ENCODE results near the gene ZNF609. TPM values are rescaled to one million over a fixed set of nuclear protein-coding genes. Genes with fewer than 3 reads are reported as not detected.

The ZNF609 gene
- total RNA-seq, 1 donor from 2014 or later = 33.1 TPM

DNA sequence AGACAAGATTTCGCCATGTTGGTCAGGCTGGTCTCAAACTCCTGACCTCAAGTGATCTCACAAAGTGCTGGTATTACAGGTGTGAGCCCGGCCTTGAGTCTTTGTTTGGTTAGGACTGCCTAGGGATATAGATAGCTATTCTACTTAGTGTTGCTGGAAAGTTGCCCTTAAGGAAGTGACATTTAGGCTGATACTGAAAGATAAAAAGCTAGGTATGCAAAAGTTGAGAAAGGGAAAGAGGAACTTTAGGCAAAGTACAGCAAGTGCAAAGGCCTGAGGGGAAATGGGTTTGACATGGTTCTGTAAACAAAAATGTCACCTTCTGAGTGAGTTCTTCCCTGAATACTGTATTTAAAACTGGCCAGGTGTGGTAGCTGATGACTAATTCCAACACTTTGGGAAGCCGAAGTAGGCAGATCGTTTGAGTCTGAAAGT, 111.5 kb downstream of the ZNF609 start:
- TF ChIP-seq, protein P1, sequence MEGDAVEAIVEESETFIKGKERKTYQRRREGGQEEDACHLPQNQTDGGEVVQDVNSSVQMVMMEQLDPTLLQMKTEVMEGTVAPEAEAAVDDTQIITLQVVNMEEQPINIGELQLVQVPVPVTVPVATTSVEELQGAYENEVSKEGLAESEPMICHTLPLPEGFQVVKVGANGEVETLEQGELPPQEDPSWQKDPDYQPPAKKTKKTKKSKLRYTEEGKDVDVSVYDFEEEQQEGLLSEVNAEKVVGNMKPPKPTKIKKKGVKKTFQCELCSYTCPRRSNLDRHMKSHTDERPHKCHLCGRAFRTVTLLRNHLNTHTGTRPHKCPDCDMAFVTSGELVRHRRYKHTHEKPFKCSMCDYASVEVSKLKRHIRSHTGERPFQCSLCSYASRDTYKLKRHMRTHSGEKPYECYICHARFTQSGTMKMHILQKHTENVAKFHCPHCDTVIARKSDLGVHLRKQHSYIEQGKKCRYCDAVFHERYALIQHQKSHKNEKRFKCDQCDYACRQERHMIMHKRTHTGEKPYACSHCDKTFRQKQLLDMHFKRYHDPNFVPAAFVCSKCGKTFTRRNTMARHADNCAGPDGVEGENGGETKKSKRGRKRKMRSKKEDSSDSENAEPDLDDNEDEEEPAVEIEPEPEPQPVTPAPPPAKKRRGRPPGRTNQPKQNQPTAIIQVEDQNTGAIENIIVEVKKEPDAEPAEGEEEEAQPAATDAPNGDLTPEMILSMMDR (IDR thresholded peaks at IDR 0.05) = no peak
- TF ChIP-seq POLR2A (IDR thresholded peaks at IDR 0.05) = no peak
- TF ChIP-seq POLR2AphosphoS5 (IDR thresholded peaks at IDR 0.05; ENCODE audit: insufficient read depth in 1 of 2, low read depth in 1 of 2) = no peak
- H3K4me1 ChIP-seq = peaks cover 52% of the 10 kb centered on the region
- H3K27me3 ChIP-seq = no peaks in the 10 kb centered on the region
- H3K4me3 ChIP-seq = no peak overlapping the region
- intact Hi-C loops (cut with DNase I) = no loop called here
- H3K27ac ChIP-seq = no peak overlapping the region
- H3K9me3 ChIP-seq = no peaks in the 10 kb centered on the region
- DNase-seq (ENCODE audit: extremely low spot score in 2 of 2) = no peak
- no peaks in the 10 kb centered on the region for H3K36me3 ChIP-seq

DNA sequence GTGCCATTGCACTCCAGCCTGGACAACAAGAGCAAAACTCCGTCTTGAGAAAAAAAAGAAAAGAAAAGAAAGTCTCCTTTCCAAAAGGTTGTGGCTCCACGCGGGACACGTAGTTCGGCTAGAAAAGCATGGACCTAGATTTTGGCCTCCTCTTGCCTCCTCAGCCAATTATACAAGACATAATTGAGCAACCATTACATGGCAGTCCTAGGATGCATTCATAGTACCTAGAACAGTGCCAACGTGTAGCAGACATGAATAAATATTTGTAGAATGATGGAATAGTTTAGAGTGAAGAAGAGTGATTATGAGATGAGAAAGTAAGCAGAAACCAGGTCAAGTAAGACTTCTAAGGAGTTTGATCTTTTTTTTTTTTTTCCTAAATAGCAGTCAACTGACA, 112.5 kb downstream of the ZNF609 start:
- no peak overlapping the region for H3K27ac ChIP-seq
- TF ChIP-seq POLR2A (IDR thresholded peaks at IDR 0.05) = no peak
- TF ChIP-seq, protein P1 (IDR thresholded peaks at IDR 0.05) = no peak
- no peak for TF ChIP-seq POLR2AphosphoS5 (IDR thresholded peaks at IDR 0.05; ENCODE audit: insufficient read depth in 1 of 2, low read depth in 1 of 2)
- H3K4me1 ChIP-seq = peaks cover 52% of the 10 kb centered on the region

DNA sequence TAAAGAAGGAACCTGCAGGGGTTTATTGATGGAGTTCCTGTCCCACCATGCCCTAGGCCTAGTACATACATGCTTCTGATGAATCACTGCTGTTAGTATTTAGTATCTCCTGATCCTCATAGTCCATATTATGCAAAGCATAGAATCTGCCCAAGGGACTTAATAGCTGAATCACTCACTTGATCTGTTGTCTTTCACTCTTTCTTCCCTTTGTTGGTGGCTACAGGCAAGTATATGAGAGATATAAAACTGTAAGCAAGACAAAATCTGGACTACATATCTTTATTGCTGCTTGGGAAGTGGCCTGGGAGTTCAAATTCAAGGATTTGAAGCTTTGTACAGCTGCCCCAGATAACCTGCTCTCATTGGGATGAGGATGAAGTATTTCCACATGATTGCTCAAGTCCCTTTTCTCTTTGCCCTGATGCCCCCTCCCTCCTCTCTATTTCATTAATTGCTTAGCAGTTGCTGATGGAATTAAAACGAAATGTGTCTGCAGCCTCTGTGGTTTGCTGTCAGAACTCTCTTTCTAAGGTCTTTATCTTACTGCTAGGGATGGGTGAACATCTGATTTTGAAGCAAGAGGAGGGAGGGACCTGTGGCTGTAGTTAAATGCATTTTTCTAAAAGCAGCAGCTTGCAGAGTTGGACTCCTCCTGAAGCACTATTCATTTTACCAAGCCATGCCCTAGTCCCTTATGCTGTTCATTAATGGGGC, 114.1 kb downstream of the ZNF609 start:
- Histone ChIP-seq H3K27ac (no peak overlapping the region), H3K27me3 (no peaks in the 10 kb centered on the region), H3K9me3 (no peaks in the 10 kb centered on the region), H3K36me3 (no peaks in the 10 kb centered on the region), H3K4me3 (no peak overlapping the region), H3K4me1 (peaks cover 41% of the 10 kb centered on the region)
- intact Hi-C loops (cut with DNase I) = no loop called here
- peak in 1 of 2 donors; percentile 66 for TF ChIP-seq POLR2AphosphoS5 (IDR thresholded peaks at IDR 0.05; ENCODE audit: insufficient read depth in 1 of 2, low read depth in 1 of 2)
- TF ChIP-seq, protein P1 (IDR thresholded peaks at IDR 0.05) = no peak
- no peak for TF ChIP-seq POLR2A (IDR thresholded peaks at IDR 0.05)
- DNase-seq (ENCODE audit: extremely low spot score in 2 of 2) = no peak

More for the DNA sequence above, 112.5 kb downstream of the ZNF609 start:
- no peaks in the 10 kb centered on the region for H3K27me3 ChIP-seq
- intact Hi-C loops (cut with DNase I) = no loop called here
- no peak overlapping the region for H3K4me3 ChIP-seq
- no peak for DNase-seq (ENCODE audit: extremely low spot score in 2 of 2)
- no peaks in the 10 kb centered on the region for H3K9me3 ChIP-seq
- no peaks in the 10 kb centered on the region for H3K36me3 ChIP-seq

DNA sequence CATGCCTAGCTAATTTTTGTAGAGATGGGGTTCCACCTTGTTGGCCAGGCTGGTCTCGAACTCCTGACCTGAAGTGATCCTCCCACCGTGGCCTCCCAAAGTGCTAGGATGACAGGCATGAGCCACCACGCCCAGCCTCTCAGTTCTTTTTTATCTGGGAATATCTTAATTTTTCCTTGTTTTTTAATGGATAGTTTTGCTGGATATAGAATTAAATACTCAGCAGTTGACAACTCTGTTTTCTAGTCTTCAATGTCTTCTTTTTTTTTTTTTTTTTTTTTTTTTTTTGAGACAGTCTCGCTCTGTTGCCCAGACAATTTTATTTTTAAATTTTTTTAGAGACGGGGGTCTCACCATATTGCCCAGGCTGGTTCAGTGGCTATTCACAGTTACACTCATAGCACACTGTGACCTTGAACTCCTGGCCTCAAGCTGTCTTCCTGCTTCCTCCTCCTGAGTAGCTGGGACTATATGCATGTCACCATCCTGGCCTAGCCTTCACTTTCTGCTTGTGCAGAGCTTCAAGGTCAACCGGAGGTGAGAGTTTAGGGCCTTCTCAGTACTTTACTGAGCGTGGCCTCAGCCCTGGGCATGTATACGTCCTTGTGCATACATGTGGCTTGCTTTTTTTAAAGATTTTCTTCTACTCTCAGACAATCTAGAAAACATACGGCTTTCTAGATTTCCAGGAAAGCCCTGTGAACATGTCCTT, 120.5 kb downstream of the ZNF609 start:
- intact Hi-C loops (cut with DNase I) = no loop called here
- Histone ChIP-seq H3K27me3 (no peaks in the 10 kb centered on the region), H3K4me3 (no peak overlapping the region), H3K4me1 (peaks cover 26% of the 10 kb centered on the region), H3K36me3 (no peaks in the 10 kb centered on the region), H3K27ac (no peak overlapping the region), H3K9me3 (no peaks in the 10 kb centered on the region)
- no peak for DNase-seq (ENCODE audit: extremely low spot score in 2 of 2)
- TF ChIP-seq POLR2AphosphoS5 (IDR thresholded peaks at IDR 0.05; ENCODE audit: insufficient read depth in 1 of 2, low read depth in 1 of 2) (no peak), POLR2A (IDR thresholded peaks at IDR 0.05) (no peak)
- TF ChIP-seq, protein P1 (IDR thresholded peaks at IDR 0.05) = no peak

DNA sequence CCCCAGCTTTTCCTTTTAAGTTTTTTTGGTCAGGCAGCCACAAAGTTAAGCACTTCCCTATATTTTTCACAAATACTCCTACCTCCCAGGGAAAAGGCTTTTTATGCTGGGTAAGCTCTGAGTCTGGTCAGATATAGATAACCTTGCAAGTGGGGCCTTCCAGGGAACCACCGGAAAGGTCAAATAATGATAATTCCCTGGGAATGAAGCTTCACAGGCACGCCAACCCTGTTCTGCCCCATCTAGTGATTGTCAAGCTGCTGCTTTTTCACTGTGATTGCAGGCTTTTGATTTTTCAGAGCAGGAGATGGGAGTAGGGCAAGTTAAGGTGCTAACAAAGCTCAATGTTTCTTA, 121.0 kb downstream of the ZNF609 start:
- Histone ChIP-seq H3K4me3 (no peak overlapping the region), H3K27ac (no peak overlapping the region), H3K36me3 (no peaks in the 10 kb centered on the region), H3K4me1 (peaks cover 31% of the 10 kb centered on the region), H3K9me3 (no peaks in the 10 kb centered on the region), H3K27me3 (no peaks in the 10 kb centered on the region)
- TF ChIP-seq, protein P1 (IDR thresholded peaks at IDR 0.05) = no peak
- no peak for TF ChIP-seq POLR2AphosphoS5 (IDR thresholded peaks at IDR 0.05; ENCODE audit: insufficient read depth in 1 of 2, low read depth in 1 of 2)
- no peak for TF ChIP-seq POLR2A (IDR thresholded peaks at IDR 0.05)
- intact Hi-C loops (cut with DNase I) = no loop called here
- no peak for DNase-seq (ENCODE audit: extremely low spot score in 2 of 2)
